22Rv1 (cell line): Measurements from ENCODE around the gene SLC6A11.

Experiments
- H3K27ac ChIP-seq: fragments of 450-650 bp; 2 replicates; pipeline ENCODE4 v1.5.1; 2017
- ZFX ChIP-seq: fragments of 450-650 bp; IDR thresholded peaks from 2 replicates; pipeline ENCODE4 v1.6.1; 2017; ENCODE audit warnings: antibody characterized with exemption, borderline replicate concordance
- TF ChIP-seq, protein P1 (sequence below): fragments of 450-650 bp; IDR thresholded peaks from 2 replicates; pipeline ENCODE4 v1.5.1; 2017; ENCODE audit warnings: mild to moderate bottlenecking

The SLC6A11 gene

GRCh38 chr3:10780243-10780642 is 35.8 kb upstream of the SLC6A11 start:
- TF ChIP-seq, protein P1, sequence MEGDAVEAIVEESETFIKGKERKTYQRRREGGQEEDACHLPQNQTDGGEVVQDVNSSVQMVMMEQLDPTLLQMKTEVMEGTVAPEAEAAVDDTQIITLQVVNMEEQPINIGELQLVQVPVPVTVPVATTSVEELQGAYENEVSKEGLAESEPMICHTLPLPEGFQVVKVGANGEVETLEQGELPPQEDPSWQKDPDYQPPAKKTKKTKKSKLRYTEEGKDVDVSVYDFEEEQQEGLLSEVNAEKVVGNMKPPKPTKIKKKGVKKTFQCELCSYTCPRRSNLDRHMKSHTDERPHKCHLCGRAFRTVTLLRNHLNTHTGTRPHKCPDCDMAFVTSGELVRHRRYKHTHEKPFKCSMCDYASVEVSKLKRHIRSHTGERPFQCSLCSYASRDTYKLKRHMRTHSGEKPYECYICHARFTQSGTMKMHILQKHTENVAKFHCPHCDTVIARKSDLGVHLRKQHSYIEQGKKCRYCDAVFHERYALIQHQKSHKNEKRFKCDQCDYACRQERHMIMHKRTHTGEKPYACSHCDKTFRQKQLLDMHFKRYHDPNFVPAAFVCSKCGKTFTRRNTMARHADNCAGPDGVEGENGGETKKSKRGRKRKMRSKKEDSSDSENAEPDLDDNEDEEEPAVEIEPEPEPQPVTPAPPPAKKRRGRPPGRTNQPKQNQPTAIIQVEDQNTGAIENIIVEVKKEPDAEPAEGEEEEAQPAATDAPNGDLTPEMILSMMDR: no peak
- TF ChIP-seq ZFX: no peak
- no peak overlapping the region for H3K27ac ChIP-seq

DNA sequence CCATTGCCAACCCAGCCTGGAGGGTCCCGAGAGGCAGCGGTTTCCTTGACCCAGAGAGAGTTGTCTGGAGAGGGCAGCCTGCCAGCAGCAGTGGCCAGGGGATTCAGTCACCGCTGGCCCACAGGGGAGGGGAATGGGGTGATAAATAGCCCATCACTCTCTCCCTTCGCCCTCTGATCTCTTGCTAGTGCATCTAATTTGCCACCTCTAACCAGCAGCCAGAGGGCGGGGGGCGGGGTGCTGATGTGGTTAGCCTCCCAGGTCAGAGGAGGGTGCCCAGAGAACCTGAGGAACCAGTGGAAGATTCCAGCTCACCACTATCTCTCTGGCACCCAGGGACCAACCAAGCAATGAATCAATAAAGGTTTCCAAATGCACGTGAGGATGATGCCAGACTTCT is 35.1 kb upstream of the SLC6A11 start:
- no peak overlapping the region for H3K27ac ChIP-seq
- TF ChIP-seq, protein P1: no peak
- TF ChIP-seq ZFX: no peak

DNA sequence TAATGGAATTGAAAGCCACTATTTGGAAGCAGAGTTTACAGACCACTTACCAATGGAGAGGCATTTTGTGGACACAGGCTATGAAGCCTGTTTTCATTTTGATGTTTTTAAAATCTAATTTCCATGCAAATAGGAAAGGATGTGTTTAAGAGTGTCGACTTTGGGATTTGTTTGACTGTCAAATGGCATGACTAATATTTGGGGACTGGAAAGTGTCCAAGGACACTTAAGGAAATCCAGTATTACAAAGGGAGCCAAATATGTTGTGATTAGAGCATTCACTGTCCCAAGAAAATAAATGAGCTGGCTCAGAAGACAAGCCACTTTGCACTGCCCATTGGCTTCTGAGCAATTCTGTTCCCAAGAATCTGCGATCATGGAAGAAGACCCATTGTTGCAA is 34.0 kb upstream of the SLC6A11 start:
- TF ChIP-seq ZFX: no peak
- TF ChIP-seq, protein P1: no peak

GRCh38 chr3:10783360-10784351 is 32.4 kb upstream of the SLC6A11 start:
- H3K27ac ChIP-seq: no peak overlapping the region
- no peak for TF ChIP-seq ZFX
- TF ChIP-seq, protein P1: peak; percentile 89

More for the DNA sequence above, 34.0 kb upstream of the SLC6A11 start:
- no peak overlapping the region for H3K27ac ChIP-seq

GRCh38 chr3:10786640-10787039 is 29.4 kb upstream of the SLC6A11 start:
- H3K27ac ChIP-seq: no peak overlapping the region
- TF ChIP-seq, protein P1: no peak
- TF ChIP-seq ZFX: no peak

DNA sequence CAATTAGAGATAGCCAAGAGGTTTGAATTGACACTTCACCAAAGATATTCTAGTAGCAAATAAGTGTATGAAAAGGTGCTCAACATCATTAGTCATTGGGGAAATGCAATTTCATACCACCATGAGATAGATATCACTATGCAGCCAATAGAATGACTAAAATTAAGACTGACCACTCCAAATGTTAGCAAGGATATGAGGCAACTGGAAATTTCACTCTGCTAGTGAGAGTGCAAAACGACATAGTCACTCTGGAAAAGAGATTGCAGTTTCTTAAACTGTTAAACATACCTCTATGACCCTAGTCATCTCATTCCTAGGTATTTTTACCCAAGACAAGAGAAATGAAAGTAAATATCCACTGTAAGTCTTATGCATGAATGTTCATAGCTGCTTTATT is 27.6 kb upstream of the SLC6A11 start:
- H3K27ac ChIP-seq: no peak overlapping the region
- TF ChIP-seq, protein P1: no peak
- TF ChIP-seq ZFX: no peak

- TF ChIP-seq ZFX: no peak
- TF ChIP-seq, protein P1: no peak
- H3K27ac ChIP-seq: no peak overlapping the region
These were observed 25.3 kb upstream of the SLC6A11 start for GRCh38 chr3:10790713-10791112.
